Panc1 (cell line): ENCODE measurements around the gene NFE2L1.

Experiments
- CTCF ChIP-seq: fragments of 450-650 bp; IDR thresholded peaks from 2 replicates; pipeline ENCODE4 v1.5.1; 2017; ENCODE audit warnings: mild to moderate bottlenecking
- POLR2AphosphoS5 ChIP-seq: IDR thresholded peaks from 2 replicates; pipeline ENCODE4 v1.6.1; 2012; ENCODE audit warnings: mild to moderate bottlenecking, low read depth, low read length, moderate library complexity
- REST ChIP-seq, 2 experiments: IDR thresholded peaks; 2 replicates each; pipeline ENCODE4 v1.6.1; 2011 to 2012; ENCODE audit warnings: low read depth in 2 of 2, control low read depth in 1 of 2, low read length in 1 of 2, mild to moderate bottlenecking in 1 of 2, moderate library complexity in 1 of 2; ENCODE audit not compliant: insufficient read depth in 1 of 2
- TCF7L2 ChIP-seq: IDR thresholded peaks from 2 replicates; pipeline ENCODE4 v1.6.1; 2011; ENCODE audit warnings: mild to moderate bottlenecking, low read depth, low read length, inconsistent platforms

- no peak for TF ChIP-seq CTCF
- TF ChIP-seq REST (IDR thresholded peaks at IDR 0.05; ENCODE audit: insufficient read depth in 1 of 2, low read depth in 2 of 2, low read length in 1 of 2), result no peak
- no peak for TF ChIP-seq POLR2AphosphoS5
- no peak for TF ChIP-seq TCF7L2
These were observed 16.5 kb downstream of the NFE2L1 start for GRCh38 chr17:48064638-48065037.
